Activated B cell treated with CpG ODN at 0.5 μM for 24 hours (primary cell): ENCODE results near the gene PRKG1. TPM values are rescaled to one million over a fixed set of nuclear protein-coding genes. Genes with fewer than 3 reads are reported as not detected.

Experiments used
- ATAC-seq: fragments of 200-7000 bp; cut with Tn5 transposase; one replicate; pipeline ENCODE4 v1.10.0; 2021; ENCODE audit warnings: low read depth, mild to moderate bottlenecking, moderate library complexity
- CTCF ChIA-PET: fragments of 350-600 bp; sonication (Branson Sonifier 250); formaldehyde crosslinking; loops from one replicate; lab custom pipeline; 2021; ENCODE audit warnings: antibody characterized with exemption; lab: Charles Lee
- POLR2A ChIA-PET: fragments of 350-600 bp; sonication (Branson Sonifier 250); formaldehyde crosslinking; loops from one replicate; lab custom pipeline; 2021; ENCODE audit warnings: antibody characterized with exemption; lab: Charles Lee
- DNase-seq: peaks from one replicate; pipeline ENCODE4 v3.0.0; 2022
- H3K27ac Mint-ChIP-seq: one replicate; pipeline ENCODE4 v1.8.0; 2020; ENCODE audit warnings: mixed read lengths
- H3K27me3 Mint-ChIP-seq: one replicate; pipeline ENCODE4 v1.8.0; 2021; ENCODE audit warnings: mixed read lengths
- H3K36me3 Mint-ChIP-seq: one replicate; pipeline ENCODE4 v1.8.0; 2021; ENCODE audit warnings: low read depth, mixed read lengths
- H3K4me1 Mint-ChIP-seq: one replicate; pipeline ENCODE4 v1.8.0; 2021; ENCODE audit warnings: mixed read lengths
- H3K4me3 Mint-ChIP-seq: one replicate; pipeline ENCODE4 v1.8.0; 2020; ENCODE audit warnings: mild to moderate bottlenecking, mixed read lengths
- H3K9me3 Mint-ChIP-seq: one replicate; pipeline ENCODE4 v1.8.0; 2020; ENCODE audit warnings: mixed read lengths
- CTCF ChIP-seq: fragments of 200-600 bp; IDR thresholded peaks from one replicate; pipeline ENCODE4 v1.8.0; 2022; ENCODE audit warnings: antibody characterized with exemption, mild to moderate bottlenecking
- intact Hi-C: fragments of 100-400 bp; cut with micrococcal nuclease; formaldehyde crosslinking; loops from one replicate; pipeline ENCODE4 v1.15.1; 2024
- total RNA-seq: library from RNA; stranded (reverse); gene quantifications from 2 replicates; pipeline ENCODE4 v1.2.3, GENCODE V29; 2022

Gene PRKG1
- total RNA-seq, 1 donor from 2014 or later: not detected

DNA sequence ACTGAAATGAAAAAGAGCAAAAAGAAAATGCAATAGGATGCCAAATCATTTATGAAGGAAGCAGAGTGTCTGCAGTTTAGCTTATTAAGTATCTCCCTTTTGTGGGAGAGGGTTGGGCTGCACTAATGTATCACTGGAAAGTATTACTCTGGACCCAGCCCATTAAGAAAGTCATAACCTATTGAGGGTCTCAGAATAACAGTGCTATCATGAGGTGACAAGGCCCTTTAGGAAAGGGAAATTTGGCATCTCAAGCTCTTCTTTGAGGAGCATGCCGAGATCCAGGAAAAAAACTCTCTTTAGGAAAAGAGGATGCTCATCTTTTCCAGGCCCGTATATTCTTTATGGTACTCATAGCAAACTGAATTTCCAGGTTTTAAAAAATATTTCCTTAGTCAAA lies 114.6 kb downstream of the PRKG1 start:
- Mint-ChIP-seq H3K4me3 (no peak overlapping the region), H3K27me3 (no peaks in the 10 kb centered on the region)

GRCh38 chr10:51196508-51197175 lies 122.4 kb downstream of the PRKG1 start:
- POLR2A ChIA-PET: no interaction called here

More for the DNA sequence above, 114.6 kb downstream of the PRKG1 start:
- DNase-seq: no peak
- CTCF ChIA-PET: interaction anchor here (0.6 kb wide), 1 partner anchor 155 kb away, joined by 3 read pairs; no protein-coding TSS in a partner anchor
- POLR2A ChIA-PET: no interaction called here
- Mint-ChIP-seq H3K4me1 (no peaks in the 10 kb centered on the region), H3K36me3 (no peaks in the 10 kb centered on the region), H3K27ac (no peak overlapping the region), H3K9me3 (no peaks in the 10 kb centered on the region)
- TF ChIP-seq CTCF: no peak
- no peak for ATAC-seq
- intact Hi-C loops: no loop called here

GRCh38 chr10:51198170-51198569 lies 123.9 kb downstream of the PRKG1 start:
- ATAC-seq (no peak), DNase-seq (no peak)
- Mint-ChIP-seq H3K4me3 (no peak overlapping the region), H3K36me3 (no peaks in the 10 kb centered on the region), H3K27ac (no peak overlapping the region), H3K4me1 (no peaks in the 10 kb centered on the region), H3K27me3 (no peaks in the 10 kb centered on the region), H3K9me3 (no peaks in the 10 kb centered on the region)
- intact Hi-C loops: no loop called here
- no peak for TF ChIP-seq CTCF
- POLR2A ChIA-PET: no interaction called here
- CTCF ChIA-PET: no interaction called here

More at GRCh38 chr10:51196508-51197175, 122.4 kb downstream of the PRKG1 start:
- CTCF ChIA-PET: no interaction called here
- no peak for DNase-seq
- no peak for ATAC-seq
- TF ChIP-seq CTCF: no peak
- Mint-ChIP-seq H3K4me1 (no peaks in the 10 kb centered on the region), H3K27ac (no peak overlapping the region), H3K27me3 (no peaks in the 10 kb centered on the region), H3K4me3 (no peak overlapping the region), H3K9me3 (no peaks in the 10 kb centered on the region), H3K36me3 (no peaks in the 10 kb centered on the region)
- intact Hi-C loops: no loop called here

DNA sequence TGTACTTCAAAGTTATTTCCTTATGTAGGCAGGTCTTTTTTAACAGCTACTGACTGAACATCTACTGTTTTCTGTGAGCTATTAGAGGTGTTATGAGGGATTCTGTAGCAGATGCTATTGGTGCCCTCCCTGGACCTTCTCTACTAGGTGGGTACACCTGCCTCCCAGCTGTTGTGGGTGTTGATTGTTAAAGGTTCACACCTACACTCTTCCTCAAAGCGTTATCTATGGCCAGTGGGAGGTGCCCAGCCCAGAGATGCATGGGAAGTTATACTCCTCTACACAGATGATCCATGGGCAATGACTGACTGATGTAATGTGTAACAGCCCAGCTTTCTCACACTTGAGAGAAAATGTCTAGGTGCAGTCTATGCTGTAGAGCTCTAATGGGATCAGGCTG lies 127.7 kb downstream of the PRKG1 start:
- no peak overlapping the region for H3K4me3 Mint-ChIP-seq
- H3K4me1 Mint-ChIP-seq: no peaks in the 10 kb centered on the region
- no peaks in the 10 kb centered on the region for H3K9me3 Mint-ChIP-seq
- H3K36me3 Mint-ChIP-seq: no peaks in the 10 kb centered on the region
- no peak for DNase-seq
- POLR2A ChIA-PET: no interaction called here
- CTCF ChIA-PET: no interaction called here
- no peak overlapping the region for H3K27ac Mint-ChIP-seq
- TF ChIP-seq CTCF: no peak
- intact Hi-C loops: no loop called here
- H3K27me3 Mint-ChIP-seq: no peaks in the 10 kb centered on the region
- ATAC-seq: no peak

GRCh38 chr10:51203359-51203758 lies 129.1 kb downstream of the PRKG1 start:
- Mint-ChIP-seq H3K9me3 (no peaks in the 10 kb centered on the region), H3K27me3 (no peaks in the 10 kb centered on the region), H3K27ac (no peak overlapping the region), H3K4me3 (no peak overlapping the region), H3K36me3 (no peaks in the 10 kb centered on the region), H3K4me1 (no peaks in the 10 kb centered on the region)
- TF ChIP-seq CTCF: no peak
- CTCF ChIA-PET: no interaction called here
- no peak for ATAC-seq
- no peak for DNase-seq
- intact Hi-C loops: no loop called here
- POLR2A ChIA-PET: no interaction called here
